ENCODE results near the gene GBP7.
"Not testable (repeated sequence)": the region's sequence is repeated elsewhere in the genome, so short reads cannot be mapped to it uniquely, and the experiment has no call there.

Gene GBP7

GRCh38 chr1:89170170-89171066 lies 5.4 kb downstream of the GBP7 start:
- DNase-seq, result no peak

- no peak for DNase-seq
These were observed 6.6 kb downstream of the GBP7 start for GRCh38 chr1:89169166-89169565.

GRCh38 chr1:89167590-89168230 lies 8.1 kb downstream of the GBP7 start:
- DNase-seq, result no peak

- no peak for DNase-seq
These were observed 9.1 kb downstream of the GBP7 start for GRCh38 chr1:89166705-89167104.

GRCh38 chr1:89165811-89166210 lies 10.0 kb downstream of the GBP7 start:
- DNase-seq, result peak; percentile 40 to 58

- DNase-seq, result peak; percentile 51 to 53
These were observed 24.8 kb downstream of the GBP7 start for GRCh38 chr1:89151047-89151446.

- no peak for DNase-seq
These were observed 25.8 kb downstream of the GBP7 start for GRCh38 chr1:89149976-89150375.

GRCh38 chr1:89149229-89149628 lies 26.6 kb downstream of the GBP7 start:
- no peak for DNase-seq

GRCh38 chr1:89147678-89148658 lies 27.8 kb downstream of the GBP7 start:
- no peak for DNase-seq

- peak; percentile 40 to 42 for DNase-seq
These were observed 29.1 kb downstream of the GBP7 start for GRCh38 chr1:89146721-89147120.

- DNase-seq, result no peak
These were observed 32.3 kb downstream of the GBP7 start for GRCh38 chr1:89143484-89143883.

- DNase-seq, result no peak
These were observed 33.6 kb downstream of the GBP7 start for GRCh38 chr1:89142160-89142559.

GRCh38 chr1:89133747-89134146 lies 42.1 kb downstream of the GBP7 start:
- no peak for DNase-seq

GRCh38 chr1:89130716-89131115 lies 45.1 kb downstream of the GBP7 start:
- no peak for DNase-seq

GRCh38 chr1:89129911-89130310 lies 45.9 kb downstream of the GBP7 start:
- DNase-seq, result peak; percentile 45 to 53

- DNase-seq, result not testable (repeated sequence)
These were observed 47.8 kb downstream of the GBP7 start for GRCh38 chr1:89128003-89128458.

GRCh38 chr1:89126602-89127565 lies 48.9 kb downstream of the GBP7 start:
- peak; percentile 43 to 61 for DNase-seq

- DNase-seq, result peak; percentile 94 to 97
These were observed 49.8 kb downstream of the GBP7 start, which contains the start of gene GBP2 for GRCh38 chr1:89125913-89126580. Gene GBP2 (minus strand): TSS chr1:89126114. CDS start chr1:89121966, 4,148 bp downstream.

GRCh38 chr1:89125240-89125912 lies 50.4 kb downstream of the GBP7 start:
- DNase-seq, result no peak

- no peak for DNase-seq
These were observed 54.2 kb downstream of the GBP7 start for GRCh38 chr1:89121641-89122040.
